Measurements from ENCODE around the gene SPOCK2.

The SPOCK2 gene

GRCh38 chr10:72067463-72068125 lies 20.8 kb downstream of the SPOCK2 start:
- TF ChIP-seq FOXP2 (optimal IDR thresholded peaks at IDR 0.05; ENCODE audit: borderline replicate concordance, extremely low read depth, extremely low read length, insufficient read depth) (no peak), TAF1 (IDR thresholded peaks at IDR 0.05; ENCODE audit: borderline replicate concordance, insufficient read depth, low read length) (no peak), REST (IDR thresholded peaks at IDR 0.05; ENCODE audit: insufficient read depth in 1 of 2, low read depth in 2 of 2, low read length in 2 of 2) (no peak), SIN3A (IDR thresholded peaks at IDR 0.05; ENCODE audit: borderline replicate concordance, insufficient read depth, low read length) (no peak), POLR2AphosphoS5 (IDR thresholded peaks at IDR 0.05; ENCODE audit: low read depth, low read length) (no peak)

GRCh38 chr10:72066318-72067284 lies 21.8 kb downstream of the SPOCK2 start:
- TF ChIP-seq POLR2AphosphoS5 (IDR thresholded peaks at IDR 0.05; ENCODE audit: low read depth, low read length) (no peak), REST (IDR thresholded peaks at IDR 0.05; ENCODE audit: insufficient read depth in 1 of 2, low read depth in 2 of 2, low read length in 2 of 2) (no peak), SIN3A (IDR thresholded peaks at IDR 0.05; ENCODE audit: borderline replicate concordance, insufficient read depth, low read length) (no peak), TAF1 (IDR thresholded peaks at IDR 0.05; ENCODE audit: borderline replicate concordance, insufficient read depth, low read length) (no peak), FOXP2 (optimal IDR thresholded peaks at IDR 0.05; ENCODE audit: borderline replicate concordance, extremely low read depth, extremely low read length, insufficient read depth) (no peak)

GRCh38 chr10:72065439-72066025 lies 22.8 kb downstream of the SPOCK2 start:
- no peak for TF ChIP-seq FOXP2 (optimal IDR thresholded peaks at IDR 0.05; ENCODE audit: borderline replicate concordance, extremely low read depth, extremely low read length, insufficient read depth)
- no peak for TF ChIP-seq SIN3A (IDR thresholded peaks at IDR 0.05; ENCODE audit: borderline replicate concordance, insufficient read depth, low read length)
- TF ChIP-seq TAF1 (IDR thresholded peaks at IDR 0.05; ENCODE audit: borderline replicate concordance, insufficient read depth, low read length), result no peak
- no peak for TF ChIP-seq REST (IDR thresholded peaks at IDR 0.05; ENCODE audit: insufficient read depth in 1 of 2, low read depth in 2 of 2, low read length in 2 of 2)
- TF ChIP-seq POLR2AphosphoS5 (IDR thresholded peaks at IDR 0.05; ENCODE audit: low read depth, low read length), result no peak

GRCh38 chr10:72063703-72064391 lies 24.5 kb downstream of the SPOCK2 start:
- TF ChIP-seq SIN3A (IDR thresholded peaks at IDR 0.05; ENCODE audit: borderline replicate concordance, insufficient read depth, low read length), result no peak
- TF ChIP-seq POLR2AphosphoS5 (IDR thresholded peaks at IDR 0.05; ENCODE audit: low read depth, low read length), result no peak
- no peak for TF ChIP-seq REST (IDR thresholded peaks at IDR 0.05; ENCODE audit: insufficient read depth in 1 of 2, low read depth in 2 of 2, low read length in 2 of 2)
- no peak for TF ChIP-seq FOXP2 (optimal IDR thresholded peaks at IDR 0.05; ENCODE audit: borderline replicate concordance, extremely low read depth, extremely low read length, insufficient read depth)
- TF ChIP-seq TAF1 (IDR thresholded peaks at IDR 0.05; ENCODE audit: borderline replicate concordance, insufficient read depth, low read length), result no peak

All from PFSK-1 (cell line).